Measurements from ENCODE around the gene CAPRIN1.
A peak's percentile ranks its signal among the peaks of the same experiment; 100 is the strongest.

Gene CAPRIN1, protein sequence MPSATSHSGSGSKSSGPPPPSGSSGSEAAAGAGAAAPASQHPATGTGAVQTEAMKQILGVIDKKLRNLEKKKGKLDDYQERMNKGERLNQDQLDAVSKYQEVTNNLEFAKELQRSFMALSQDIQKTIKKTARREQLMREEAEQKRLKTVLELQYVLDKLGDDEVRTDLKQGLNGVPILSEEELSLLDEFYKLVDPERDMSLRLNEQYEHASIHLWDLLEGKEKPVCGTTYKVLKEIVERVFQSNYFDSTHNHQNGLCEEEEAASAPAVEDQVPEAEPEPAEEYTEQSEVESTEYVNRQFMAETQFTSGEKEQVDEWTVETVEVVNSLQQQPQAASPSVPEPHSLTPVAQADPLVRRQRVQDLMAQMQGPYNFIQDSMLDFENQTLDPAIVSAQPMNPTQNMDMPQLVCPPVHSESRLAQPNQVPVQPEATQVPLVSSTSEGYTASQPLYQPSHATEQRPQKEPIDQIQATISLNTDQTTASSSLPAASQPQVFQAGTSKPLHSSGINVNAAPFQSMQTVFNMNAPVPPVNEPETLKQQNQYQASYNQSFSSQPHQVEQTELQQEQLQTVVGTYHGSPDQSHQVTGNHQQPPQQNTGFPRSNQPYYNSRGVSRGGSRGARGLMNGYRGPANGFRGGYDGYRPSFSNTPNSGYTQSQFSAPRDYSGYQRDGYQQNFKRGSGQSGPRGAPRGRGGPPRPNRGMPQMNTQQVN

DNA sequence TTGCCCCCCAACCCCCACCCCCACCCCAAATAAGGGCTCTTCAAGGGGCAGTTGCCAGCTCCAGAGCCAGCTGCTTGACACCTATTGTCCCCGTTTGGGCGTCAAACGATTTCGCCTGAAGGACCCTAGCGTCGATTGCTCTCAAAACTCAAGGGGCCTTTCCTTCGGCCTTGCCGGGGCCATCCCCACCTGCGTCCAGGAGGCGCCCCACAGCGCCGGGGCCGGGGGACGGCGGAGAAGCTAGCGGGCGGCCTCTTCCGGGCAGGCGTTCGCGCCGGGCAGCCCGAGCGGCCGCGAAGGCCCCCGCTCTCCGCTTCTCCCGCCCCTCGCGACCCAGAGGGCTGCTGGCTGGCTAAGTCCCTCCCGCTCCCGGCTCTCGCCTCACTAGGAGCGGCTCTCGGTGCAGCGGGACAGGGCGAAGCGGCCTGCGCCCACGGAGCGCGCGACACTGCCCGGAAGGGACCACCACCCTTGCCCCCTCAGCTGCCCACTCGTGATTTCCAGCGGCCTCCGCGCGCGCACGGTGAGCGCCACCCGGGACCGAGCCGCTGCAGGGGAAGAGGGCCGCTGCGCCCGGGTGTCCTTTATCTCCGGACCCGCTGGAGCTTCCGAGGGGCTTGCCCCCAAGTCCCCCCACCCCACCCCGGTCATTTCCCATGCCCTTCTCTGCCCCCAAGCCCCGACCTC lies at the start of gene CAPRIN1:
CAPRIN1 (plus strand) TSS at position 383 of the 687 bp plus-strand sequence. CDS start 690 bp downstream, outside the sequence.
- peak; percentile 63 to 67 for DNase-seq (ENCODE audit: low read depth in 2 of 2)

DNA sequence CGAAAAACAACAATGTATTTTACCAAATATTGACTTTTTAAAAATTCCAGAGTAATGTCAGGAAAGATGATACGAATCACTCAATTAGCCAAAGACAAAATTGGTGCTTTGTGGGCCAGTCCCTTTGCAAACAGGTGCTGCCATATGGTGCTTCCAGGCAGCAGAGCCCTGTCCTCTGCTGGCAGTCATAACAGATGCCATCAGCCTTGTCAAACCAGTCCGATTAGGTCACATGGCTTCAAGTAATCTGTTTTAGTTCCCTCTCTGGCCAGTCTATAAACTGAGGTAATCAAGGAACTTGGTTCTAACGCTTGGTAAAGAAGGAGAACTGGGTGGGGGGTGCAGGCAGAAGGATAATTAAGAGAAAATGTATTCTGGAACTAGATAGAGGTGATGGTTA lies 49.1 kb upstream of the CAPRIN1 start:
- DNase-seq (ENCODE audit: low read depth in 2 of 2): no peak

DNA sequence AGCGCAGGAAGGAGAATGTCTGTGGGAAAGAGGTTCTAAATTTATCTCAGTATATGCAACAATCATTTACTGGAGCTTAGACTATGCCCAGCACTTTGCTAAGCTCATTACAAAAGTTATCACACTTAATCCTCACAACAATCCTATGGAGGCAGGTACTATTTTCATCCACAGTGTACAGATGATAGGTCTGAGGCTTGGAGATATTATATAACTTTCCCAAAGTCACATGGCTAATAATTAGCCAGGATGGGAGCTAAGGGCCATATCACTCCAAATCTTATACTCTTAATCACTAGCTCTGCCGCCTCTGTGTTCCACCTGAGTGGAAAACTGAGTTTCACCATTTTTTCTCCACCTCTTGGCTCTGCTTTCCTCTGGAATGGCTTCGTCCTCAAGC lies 47.3 kb upstream of the CAPRIN1 start:
- DNase-seq (ENCODE audit: low read depth in 2 of 2): no peak

DNA sequence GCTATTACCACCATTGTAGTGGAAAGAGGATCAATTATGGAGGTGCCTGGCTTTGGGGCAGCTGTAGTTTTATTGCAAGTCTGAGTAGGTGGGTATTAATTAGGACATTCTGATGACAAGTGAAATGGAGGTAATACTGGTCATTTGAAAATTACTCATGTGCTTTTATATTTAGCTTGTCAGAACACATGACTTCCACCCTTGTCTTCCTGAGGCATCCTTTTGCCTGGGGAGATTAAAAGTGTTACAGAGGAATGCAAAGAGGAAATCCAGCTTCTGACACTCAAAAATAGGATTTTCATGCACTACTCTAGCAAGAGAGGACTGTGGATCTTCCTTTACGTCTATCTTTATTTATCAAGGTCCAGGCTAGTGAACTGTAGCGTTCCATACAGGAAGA lies 44.7 kb upstream of the CAPRIN1 start:
- no peak for DNase-seq (ENCODE audit: low read depth in 2 of 2)

DNA sequence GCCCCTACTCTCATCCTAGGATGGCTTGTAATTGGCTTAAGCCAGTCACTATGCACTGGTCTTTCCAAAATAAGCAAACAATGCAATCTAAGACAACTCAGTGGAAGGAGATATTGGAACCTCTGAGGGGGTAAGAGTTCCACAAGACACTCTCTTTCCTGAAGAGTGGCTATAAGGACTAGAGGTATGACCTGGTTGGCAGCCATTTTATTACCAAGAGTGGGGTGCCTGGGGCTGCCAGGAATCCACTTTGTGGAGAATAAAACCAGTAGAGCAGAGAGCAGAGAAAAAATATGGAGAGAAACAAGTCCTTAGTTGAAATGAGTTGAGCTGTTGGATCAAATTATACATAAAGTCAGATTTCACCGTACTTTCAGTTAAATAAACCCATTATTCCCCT lies 38.8 kb upstream of the CAPRIN1 start:
- no peak for DNase-seq (ENCODE audit: low read depth in 2 of 2)

DNA sequence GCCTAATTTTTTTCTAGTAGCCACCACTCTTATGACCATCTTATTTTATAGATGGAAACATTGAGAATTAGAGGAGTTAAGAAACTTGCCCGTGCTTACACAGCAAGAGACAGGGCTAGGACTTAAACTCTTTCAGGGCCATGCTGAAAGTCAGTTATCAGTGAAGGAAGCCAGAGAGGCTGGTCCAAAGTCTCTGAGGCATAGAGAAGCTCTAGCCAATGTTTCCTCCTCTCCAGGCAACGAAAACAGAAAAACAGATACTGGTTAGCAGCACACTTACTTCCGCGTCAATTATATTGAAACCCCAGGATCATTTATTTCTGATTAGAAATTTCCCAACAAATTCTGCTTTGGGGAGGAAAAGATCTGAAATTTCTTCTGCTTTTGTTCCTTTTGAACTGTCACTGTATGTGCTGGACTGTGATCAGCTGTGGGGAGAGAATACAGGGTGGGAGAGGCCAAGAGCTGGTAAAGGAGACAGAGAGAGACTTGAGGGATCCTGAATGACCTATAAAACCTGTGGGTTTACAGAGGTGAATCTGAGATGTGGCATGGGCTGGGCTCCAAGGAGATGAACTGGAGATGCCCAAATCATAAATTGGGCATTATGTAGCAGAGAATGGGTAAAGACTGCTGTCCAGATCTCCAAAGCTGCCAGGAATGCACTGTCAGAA lies 37.5 kb upstream of the CAPRIN1 start:
- no peak for DNase-seq (ENCODE audit: low read depth in 2 of 2)

DNA sequence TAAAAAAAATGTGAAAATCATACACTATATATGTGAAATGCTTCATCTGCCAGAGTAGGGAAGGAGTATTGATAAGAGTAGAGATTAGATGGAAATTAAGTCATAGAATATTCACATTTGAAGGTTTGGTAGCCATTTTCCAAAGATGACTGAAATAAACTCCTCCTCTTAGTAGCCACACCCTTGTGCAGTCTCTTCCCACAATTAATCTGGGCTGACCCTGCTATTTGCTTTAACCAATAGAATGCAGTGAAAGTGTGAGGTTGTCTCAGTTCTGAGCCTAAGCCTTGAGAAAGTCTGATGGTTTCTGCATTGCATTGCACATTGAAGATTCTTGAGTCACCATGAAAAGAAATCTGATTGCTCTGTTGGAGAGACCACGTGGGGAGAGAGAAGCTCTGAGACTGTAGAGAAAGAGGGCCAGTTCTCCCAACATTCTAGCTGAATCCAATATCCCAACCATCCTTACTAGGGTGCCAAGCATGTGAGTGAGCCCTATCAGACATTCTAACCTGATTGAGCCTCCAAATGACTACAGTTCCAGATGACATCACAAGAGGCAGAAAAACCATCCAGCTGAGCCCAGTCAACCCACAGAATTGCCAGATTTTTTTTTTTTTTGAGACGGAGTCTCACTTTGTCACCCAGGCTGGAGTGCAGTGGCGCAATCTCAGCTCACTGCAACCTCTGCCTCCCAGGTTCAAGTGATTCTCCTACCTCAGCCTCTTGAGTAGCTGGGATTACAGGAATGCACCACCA lies 29.4 kb upstream of the CAPRIN1 start:
- DNase-seq (ENCODE audit: low read depth in 2 of 2): no peak

DNA sequence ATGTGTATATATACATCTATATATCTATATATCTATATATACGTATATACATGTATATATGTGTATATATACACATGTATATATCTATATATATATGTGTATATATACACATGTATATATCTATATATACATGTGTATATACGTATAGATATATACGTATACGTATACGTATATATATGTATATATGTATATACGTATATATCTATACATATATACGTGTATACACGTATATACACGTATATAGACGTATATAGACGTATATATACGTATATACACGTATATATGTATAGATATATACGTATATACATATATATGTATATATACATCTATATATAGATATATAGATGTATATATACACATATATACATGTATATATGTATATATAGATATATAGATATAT lies 25.1 kb upstream of the CAPRIN1 start:
- DNase-seq (ENCODE audit: low read depth in 2 of 2): no peak

DNA sequence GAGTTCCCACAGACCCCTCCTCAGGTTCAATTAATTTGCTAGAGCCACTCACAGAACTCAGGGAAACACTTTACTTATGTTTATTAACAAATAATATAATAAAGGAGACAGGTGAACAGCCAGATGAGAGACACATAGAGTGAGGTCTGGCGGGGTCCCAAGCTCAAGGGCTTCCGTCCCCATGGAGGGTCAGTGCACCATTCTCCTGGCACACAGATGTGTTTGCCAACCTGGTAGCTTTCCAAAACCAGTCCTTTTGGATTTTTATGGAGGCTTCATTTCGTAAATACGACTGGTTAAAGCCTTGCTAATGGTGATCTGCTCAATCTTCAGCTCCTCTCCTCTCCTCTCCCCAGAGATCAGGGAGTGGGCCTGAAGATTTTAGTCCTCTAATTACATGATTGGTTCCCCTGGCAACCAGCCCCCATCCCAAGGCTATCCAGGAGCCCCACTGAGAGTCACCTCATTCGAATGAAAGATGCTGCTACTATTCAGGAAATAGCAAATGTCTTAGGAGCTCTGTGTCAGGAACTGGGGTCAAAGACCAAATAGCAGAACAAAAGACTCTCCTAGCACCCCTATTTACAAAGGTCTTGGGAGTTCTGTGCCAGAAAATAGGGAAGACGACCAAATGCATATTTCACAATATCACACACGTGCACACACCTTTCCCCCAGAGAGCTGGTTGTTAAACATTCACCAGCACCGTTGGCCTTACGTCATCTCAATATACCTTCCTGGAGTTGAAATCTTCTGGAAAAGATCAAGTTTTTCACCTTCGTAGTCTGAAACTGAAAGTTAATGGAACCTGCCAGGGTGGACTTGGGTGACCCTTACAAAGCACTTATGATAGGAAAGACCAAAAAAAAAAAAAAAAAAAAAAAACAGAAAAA lies 23.8 kb upstream of the CAPRIN1 start:
- DNase-seq (ENCODE audit: low read depth in 2 of 2): no peak

DNA sequence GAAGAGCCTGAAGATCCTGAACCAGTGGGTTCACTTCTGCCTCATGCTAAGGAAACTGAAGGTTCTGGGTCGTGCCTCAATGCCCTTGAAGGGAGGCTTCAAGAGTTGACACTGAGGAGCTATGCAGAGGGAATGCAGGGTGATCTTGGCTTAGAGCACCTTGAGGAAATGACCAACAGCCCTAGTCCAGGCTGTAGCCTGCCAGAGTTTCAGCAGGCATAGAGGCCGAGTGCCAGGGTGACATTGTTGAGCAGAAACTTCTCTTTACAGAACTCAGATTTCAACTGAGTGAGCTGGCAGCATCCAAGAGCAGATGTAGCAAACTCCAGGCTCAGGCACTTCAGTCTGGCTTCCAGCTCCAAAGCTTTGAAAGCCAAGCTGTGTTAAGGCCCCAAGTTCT lies 23.1 kb upstream of the CAPRIN1 start:
- no peak for DNase-seq (ENCODE audit: low read depth in 2 of 2)

DNA sequence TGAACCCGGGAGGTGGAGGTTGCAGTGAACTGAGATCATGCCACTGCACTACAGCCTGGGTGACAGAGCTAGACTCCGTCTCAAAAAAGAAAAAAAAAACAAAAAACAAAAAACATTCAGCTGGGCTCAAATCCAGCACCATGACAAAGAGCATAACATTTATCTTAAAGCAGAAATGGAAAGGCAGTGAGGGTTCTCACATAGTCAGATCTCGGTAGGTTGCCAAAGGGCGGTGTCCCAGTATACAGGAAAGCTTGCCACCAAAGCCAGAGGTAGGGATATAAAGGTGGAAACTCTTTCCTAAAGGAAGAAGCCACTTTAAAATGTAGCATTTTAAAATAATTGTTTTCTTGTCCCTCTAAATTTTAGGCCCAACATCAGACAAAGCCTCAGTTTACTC lies 22.4 kb upstream of the CAPRIN1 start:
- no peak for DNase-seq (ENCODE audit: low read depth in 2 of 2)

DNA sequence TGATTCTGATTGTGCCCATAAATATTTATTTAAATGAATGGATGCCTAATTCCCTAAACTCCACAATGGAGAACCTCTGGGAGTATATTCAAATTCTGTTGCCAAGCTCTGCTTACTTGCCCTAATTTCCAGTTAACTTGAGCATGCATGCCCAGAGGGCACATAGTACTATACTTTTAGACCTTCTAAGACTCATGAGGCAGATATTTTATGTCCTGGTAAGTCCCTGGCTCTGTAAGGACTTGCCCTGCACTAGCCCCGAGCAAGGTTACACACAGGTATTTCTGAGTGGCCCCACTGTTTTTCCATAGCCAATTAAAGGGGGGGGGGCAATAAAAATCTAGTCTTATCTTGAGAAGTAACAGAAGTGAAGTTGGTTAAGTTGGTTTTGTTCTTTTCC lies 21.1 kb upstream of the CAPRIN1 start:
- DNase-seq (ENCODE audit: low read depth in 2 of 2): no peak

DNA sequence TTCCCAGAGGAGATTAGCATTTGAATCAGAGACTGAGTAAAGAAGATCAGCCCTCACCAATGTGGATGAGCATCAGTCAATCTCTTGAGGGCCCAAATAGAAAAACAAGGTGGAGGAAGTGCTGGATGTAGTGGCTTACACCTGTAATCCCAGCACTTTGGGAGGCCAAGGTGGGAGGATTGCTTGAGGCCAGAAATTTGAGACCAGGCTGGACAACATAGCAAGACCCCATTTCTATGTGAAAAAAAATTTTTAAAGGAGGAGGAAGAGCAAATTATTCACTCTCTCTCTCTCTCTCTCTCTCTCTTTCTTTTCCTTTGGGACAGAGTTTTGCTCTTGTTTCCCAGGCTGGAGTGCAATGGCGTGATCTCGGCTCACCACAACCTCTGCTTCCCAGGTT lies 18.1 kb upstream of the CAPRIN1 start:
- no peak for DNase-seq (ENCODE audit: low read depth in 2 of 2)

DNA sequence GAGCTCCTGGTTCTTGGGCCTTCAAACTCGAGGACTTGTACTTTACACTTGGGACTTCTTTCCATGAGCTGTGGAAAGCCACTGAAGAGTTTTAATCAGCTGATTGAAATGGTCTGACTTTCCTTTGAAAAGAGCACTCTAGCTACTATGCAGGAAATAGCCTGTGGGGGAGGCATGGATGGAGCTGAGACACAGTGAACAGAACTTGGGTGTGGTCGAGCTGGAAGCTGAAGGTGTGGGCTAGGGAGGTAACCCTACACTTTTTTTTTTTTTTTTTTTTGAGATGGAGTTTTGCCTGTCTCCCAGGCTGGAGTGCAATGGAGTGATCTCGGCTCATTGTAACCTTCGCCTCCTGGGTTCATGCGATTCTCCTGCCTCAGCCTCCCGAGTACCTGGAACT lies 17.5 kb upstream of the CAPRIN1 start:
- no peak for DNase-seq (ENCODE audit: low read depth in 2 of 2)

DNA sequence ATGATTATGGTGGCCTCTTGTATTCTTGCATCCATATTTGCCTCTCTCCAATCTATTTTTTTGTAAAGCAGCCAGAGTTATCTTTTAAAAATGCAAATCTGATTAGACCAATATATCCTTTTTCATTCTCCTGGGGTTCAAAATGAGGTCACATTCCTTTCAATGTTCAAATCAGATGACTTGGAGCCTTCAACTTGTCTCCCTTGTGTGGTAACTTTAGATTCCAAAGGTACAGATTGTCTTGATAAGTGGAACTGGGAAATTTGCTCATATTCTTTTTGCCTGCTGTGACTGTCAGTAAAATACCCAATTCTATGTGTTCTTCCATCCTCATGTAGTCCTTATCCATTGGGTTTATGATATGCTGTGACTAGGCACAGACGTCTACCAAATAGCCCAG lies 15.1 kb upstream of the CAPRIN1 start:
- no peak for DNase-seq (ENCODE audit: low read depth in 2 of 2)

DNA sequence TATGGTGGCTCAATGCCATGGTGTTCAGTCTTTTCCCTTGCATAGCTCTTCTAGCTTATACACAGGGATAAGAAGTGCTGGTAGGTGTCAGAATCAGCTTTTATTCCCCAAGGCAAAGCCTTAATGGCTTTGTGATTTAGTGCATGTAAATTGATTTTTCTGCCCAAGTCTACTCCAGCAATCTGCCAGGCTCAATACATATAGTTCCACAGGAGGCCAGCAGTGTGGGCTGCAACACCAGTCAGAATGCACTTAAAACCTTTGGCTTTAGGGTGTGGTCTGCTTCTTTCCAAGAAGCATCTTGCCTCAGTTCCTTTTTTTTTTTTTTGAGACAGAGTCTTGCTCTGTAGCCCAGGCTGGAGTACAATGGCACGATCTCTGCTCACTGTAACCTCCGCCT lies 14.5 kb upstream of the CAPRIN1 start:
- no peak for DNase-seq (ENCODE audit: low read depth in 2 of 2)

DNA sequence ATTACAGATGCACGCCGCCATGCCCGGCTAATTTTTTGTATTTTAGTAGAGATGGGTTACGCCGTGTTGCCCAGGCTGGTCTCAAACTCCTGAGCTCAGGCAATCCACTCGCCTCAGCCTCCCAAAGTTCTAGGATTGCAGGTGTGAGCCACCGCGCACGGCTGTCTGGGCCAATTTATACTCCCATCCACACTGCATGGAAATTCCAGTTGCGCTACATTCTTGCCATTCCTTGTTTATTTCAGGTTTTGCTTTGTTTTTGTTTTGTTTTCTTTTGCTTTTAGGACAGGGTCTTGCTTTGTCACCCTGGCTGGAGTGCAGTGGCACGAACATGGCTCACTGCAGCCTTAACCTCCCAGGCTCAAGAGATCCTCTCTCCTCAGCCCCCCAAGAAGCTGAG lies 11.0 kb upstream of the CAPRIN1 start:
- no peak for DNase-seq (ENCODE audit: low read depth in 2 of 2)

DNA sequence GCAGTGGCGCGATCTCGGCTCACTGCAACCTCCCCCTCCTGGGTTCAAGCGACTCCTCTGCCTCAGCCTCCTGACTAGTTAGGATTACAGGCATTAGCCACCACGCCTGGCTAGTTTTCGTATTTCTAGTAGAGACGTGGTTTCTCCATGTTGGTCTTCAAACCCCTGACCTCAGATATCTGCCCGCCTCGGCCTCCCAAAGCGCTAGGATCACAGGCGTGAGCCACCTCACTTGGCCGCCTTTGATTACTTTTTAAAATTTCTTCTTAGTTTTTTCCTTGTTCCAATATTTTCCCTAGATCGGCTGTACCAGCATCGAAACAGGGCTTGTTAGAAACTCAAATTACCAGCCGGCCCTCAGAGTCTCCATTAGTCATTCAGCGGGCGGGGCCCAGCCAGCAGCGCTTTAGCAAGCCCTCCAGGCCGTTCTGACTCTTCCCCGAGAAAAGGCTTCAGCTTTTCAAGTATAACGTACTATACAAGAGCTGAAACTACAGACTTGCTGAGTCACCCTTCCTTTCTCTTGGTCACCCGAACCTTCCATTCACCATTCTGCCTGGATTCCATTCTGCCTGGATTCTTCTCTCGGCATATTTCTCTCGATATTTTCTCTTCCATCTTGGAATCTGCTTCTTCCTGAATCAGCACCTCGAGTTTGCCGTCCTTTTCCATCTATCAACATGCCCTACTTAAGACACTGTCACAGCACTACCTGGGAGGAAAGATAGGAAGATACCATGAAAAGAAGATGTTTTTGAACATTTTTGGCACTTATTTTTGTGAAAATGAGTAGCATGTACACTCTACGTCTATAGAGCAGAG lies 6.7 kb upstream of the CAPRIN1 start:
- DNase-seq (ENCODE audit: low read depth in 2 of 2): no peak

DNA sequence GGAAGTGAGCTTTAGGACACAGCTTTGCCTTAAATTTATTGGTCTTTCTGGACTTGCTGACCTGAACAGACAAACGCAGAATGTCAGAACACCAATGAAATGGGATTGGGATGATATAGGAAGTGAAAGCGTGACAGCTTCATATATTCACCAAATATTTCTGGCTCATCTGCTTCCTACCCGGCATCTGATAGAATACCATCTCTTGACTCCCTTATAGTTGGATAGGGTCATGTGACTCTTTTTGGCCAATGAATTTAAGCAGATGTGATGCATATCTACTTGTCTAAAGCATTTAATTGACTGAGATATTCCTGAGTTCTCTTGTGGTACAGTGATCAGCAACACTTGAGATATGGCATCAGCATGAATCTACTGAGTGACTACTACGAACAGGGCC lies 2.5 kb upstream of the CAPRIN1 start:
- no peak for DNase-seq (ENCODE audit: low read depth in 2 of 2)

Data from stimulated activated CD8-positive, alpha-beta memory T cell treated with anti-CD3 and anti-CD28 coated beads, Interleukin-7, amount 100 ng/mL, for 1 hour (primary cell).